ENCODE data around the gene SLC47A1. TPM values are rescaled to one million over a fixed set of nuclear protein-coding genes. Genes with fewer than 3 reads are reported as not detected.

The SLC47A1 gene
- total RNA-seq, 4 donors from 2014 or later: 0.72 to 2.2 (median 1.4) TPM; not detected in 1

DNA sequence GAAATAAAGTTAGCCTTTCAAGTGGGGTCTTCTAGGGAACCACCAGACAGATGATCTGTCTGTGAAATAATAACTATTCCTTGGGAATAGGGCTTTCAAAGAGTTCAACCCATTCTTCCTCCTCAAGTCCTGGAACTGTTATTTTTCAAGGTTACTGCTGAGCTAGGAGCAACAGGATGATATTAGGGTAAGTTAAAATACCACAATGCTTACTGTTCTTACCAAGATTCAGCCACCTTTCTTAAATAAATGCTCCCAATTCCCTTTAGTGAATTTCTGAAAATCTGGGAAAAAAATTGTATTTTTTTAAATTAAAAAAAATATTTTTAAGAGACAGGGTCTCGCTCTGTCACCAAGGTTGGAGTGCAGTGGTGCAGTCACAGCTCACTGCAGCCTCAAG, 88.0 kb downstream of the SLC47A1 start:
- WGBS, 2 donors (ENCODE audit: low coverage in 1 of 2): 88 to 100% methylated on average over 1 of the region's 1 CpG
- Histone ChIP-seq H3K4me1 (no peaks in the 10 kb centered on the region), H3K36me3 (no peaks in the 10 kb centered on the region), H3K9me3 (peaks cover 0 to 47% (median 0%) of the 10 kb centered on the region in 3 donors), H3K27me3 (no peaks in the 10 kb centered on the region), H3K27ac (no peak overlapping the region), H3K4me3 (no peak overlapping the region)
- TF ChIP-seq POLR2A (IDR thresholded peaks at IDR 0.05): no peak
- TF ChIP-seq, protein P1, sequence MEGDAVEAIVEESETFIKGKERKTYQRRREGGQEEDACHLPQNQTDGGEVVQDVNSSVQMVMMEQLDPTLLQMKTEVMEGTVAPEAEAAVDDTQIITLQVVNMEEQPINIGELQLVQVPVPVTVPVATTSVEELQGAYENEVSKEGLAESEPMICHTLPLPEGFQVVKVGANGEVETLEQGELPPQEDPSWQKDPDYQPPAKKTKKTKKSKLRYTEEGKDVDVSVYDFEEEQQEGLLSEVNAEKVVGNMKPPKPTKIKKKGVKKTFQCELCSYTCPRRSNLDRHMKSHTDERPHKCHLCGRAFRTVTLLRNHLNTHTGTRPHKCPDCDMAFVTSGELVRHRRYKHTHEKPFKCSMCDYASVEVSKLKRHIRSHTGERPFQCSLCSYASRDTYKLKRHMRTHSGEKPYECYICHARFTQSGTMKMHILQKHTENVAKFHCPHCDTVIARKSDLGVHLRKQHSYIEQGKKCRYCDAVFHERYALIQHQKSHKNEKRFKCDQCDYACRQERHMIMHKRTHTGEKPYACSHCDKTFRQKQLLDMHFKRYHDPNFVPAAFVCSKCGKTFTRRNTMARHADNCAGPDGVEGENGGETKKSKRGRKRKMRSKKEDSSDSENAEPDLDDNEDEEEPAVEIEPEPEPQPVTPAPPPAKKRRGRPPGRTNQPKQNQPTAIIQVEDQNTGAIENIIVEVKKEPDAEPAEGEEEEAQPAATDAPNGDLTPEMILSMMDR (IDR thresholded peaks at IDR 0.05): no peak
- ATAC-seq: no peak

DNA sequence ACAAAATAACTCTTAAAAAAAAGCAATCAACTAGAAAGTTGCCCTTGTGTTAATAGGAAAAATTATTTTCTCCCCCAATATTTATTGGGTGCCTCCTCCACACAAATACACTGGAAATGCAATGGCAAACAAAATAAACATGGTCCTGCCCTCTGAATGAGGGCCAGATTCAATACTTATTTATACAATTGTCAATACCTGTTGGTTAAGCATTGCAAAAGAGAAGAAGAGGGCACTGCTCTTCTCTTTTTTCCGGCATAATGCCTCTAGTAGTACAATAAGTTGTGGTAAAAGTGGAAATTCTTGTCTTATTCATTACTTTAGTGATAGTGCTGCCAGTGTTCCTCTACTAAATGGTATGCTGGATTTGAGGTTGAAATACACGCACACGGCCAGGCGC, 92.4 kb downstream of the SLC47A1 start:
- Histone ChIP-seq H3K9me3 (peaks cover 0 to 10% (median 0%) of the 10 kb centered on the region in 3 donors), H3K36me3 (no peaks in the 10 kb centered on the region), H3K4me1 (no peaks in the 10 kb centered on the region), H3K4me3 (no peak overlapping the region), H3K27me3 (no peaks in the 10 kb centered on the region), H3K27ac (no peak overlapping the region)
- no peak for ATAC-seq
- TF ChIP-seq EP300 (IDR thresholded peaks at IDR 0.05) (no peak), POLR2AphosphoS5 (IDR thresholded peaks at IDR 0.05) (no peak), POLR2A (IDR thresholded peaks at IDR 0.05) (no peak)
- TF ChIP-seq, protein P1 (IDR thresholded peaks at IDR 0.05): no peak
- 94% methylated on average over 4 of the region's 4 CpGs for WGBS, 2 donors (ENCODE audit: low coverage in 1 of 2)

Small RNA genes within 50 kb of the gene (small RNA-seq; reads per million reads assigned to genes)
- gene AC025627.2: 0 reads per million in 4 donors
- gene NMTRQ-TTG12-1: 0 reads per million in 4 donors

Other genes starting within 250 kb of the SLC47A1 start
- gene B9D1, start 171.1 kb upstream of the SLC47A1 start, total RNA-seq: 10 to 100 TPM; 10.5 to 30.2 (median 16.2) TPM
- gene MAPK7, start 155.4 kb upstream of the SLC47A1 start, total RNA-seq: 10 to 100 TPM; 11.7 to 43.0 (median 28.0) TPM
- gene MFAP4, start 146.7 kb upstream of the SLC47A1 start, total RNA-seq: 100 to 1,000 TPM in 3 of 4 donors, 10 to 100 TPM in 1; 89.3 to 282 (median 165) TPM
- gene RNF112, start 122.6 kb upstream of the SLC47A1 start, total RNA-seq: 1 to 10 TPM; 1.4 to 7.6 (median 2.6) TPM
- gene ALDH3A2, start 114.9 kb downstream of the SLC47A1 start, total RNA-seq: 100 to 1,000 TPM in 3 of 4 donors, 10 to 100 TPM in 1; 61.9 to 162 (median 124) TPM
- not detected for gene SLC47A2, start 182.7 kb downstream of the SLC47A1 start, total RNA-seq
- 10 to 100 TPM in 1 of 4 donors, 1 to 10 TPM in 3; 1.6 to 18.8 (median 3.1) TPM for gene ALDH3A1, start 214.4 kb downstream of the SLC47A1 start, total RNA-seq

Data from gastroesophageal sphincter (tissue), 4 donors.